DND-41 (cell line): ENCODE results near the gene PLEKHD1.
"Not testable (repeated sequence)": the region's sequence is repeated elsewhere in the genome, so short reads cannot be mapped to it uniquely, and the experiment has no call there.

Source experiments
- EZH2 ChIP-seq: IDR thresholded peaks from 3 replicates; pipeline ENCODE4 v1.6.1; 2012; ENCODE audit warnings: borderline replicate concordance, low read depth, mild to moderate bottlenecking, moderate library complexity, low read length, inconsistent platforms; ENCODE audit not compliant: severe bottlenecking
- TF ChIP-seq, protein P1 (sequence below): IDR thresholded peaks from 2 replicates; pipeline ENCODE4 v1.5.1; 2012; ENCODE audit warnings: borderline replicate concordance, low read length, moderate library complexity, mild to moderate bottlenecking; ENCODE audit not compliant: poor library complexity, severe bottlenecking; ENCODE audit errors: extremely low read depth

GRCh38 chr14:69478055-69478454 lies 6.5 kb upstream of the PLEKHD1 start:
- TF ChIP-seq, protein P1, sequence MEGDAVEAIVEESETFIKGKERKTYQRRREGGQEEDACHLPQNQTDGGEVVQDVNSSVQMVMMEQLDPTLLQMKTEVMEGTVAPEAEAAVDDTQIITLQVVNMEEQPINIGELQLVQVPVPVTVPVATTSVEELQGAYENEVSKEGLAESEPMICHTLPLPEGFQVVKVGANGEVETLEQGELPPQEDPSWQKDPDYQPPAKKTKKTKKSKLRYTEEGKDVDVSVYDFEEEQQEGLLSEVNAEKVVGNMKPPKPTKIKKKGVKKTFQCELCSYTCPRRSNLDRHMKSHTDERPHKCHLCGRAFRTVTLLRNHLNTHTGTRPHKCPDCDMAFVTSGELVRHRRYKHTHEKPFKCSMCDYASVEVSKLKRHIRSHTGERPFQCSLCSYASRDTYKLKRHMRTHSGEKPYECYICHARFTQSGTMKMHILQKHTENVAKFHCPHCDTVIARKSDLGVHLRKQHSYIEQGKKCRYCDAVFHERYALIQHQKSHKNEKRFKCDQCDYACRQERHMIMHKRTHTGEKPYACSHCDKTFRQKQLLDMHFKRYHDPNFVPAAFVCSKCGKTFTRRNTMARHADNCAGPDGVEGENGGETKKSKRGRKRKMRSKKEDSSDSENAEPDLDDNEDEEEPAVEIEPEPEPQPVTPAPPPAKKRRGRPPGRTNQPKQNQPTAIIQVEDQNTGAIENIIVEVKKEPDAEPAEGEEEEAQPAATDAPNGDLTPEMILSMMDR: not testable (repeated sequence)
- TF ChIP-seq EZH2: not testable (repeated sequence)
